NT2/D1 (cell line): Measurements from ENCODE around the gene PRKCH.

ENCODE experiments used
- SUZ12 ChIP-seq: IDR thresholded peaks from 2 replicates; pipeline ENCODE4 v1.6.1; 2011; ENCODE audit not compliant: insufficient read length, insufficient read depth; ENCODE audit errors: extremely low read depth
- YY1 ChIP-seq: IDR thresholded peaks from 2 replicates; pipeline ENCODE4 v1.6.1; 2011; ENCODE audit not compliant: insufficient read length, insufficient read depth
- ZNF274 ChIP-seq: IDR thresholded peaks from 2 replicates; pipeline ENCODE4 v1.6.1; 2011; ENCODE audit warnings: mild to moderate bottlenecking, low read depth, low read length

DNA sequence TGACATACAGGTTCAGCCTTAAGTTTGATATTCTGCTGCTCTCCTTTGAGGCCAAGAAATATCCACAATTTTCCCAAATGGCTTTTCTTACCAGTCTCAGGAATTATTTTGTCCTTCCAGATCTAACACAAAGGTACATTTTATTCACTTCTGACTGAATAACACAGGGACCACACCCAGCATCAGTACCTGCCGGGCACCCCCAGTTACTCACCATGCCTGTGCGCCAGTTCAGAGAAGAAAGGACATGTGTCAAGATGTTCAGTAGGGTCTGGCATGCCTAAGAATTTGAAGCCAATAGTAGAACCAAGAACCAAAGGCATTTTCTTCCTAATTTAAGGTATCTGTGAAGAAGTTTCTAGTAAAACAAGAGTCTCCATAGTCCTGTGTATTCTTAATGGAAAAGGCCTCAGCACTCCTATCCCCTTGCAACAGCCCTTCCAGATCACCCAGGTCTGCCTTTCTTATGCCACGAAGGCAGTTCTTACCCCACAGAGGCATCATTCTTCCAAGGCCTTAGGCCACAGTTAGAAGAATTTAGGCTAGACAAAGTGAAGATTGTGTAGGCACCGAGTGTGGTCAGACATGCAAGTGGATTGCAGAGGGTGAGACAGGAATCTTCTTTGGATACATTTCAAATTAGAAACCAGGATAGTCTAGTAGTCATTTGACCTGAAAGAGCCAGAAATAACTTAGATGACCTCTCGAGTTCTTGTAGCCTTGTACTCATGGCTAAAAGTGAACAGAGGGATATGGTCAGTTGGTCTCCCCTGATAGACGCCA is 233.9 kb downstream of the PRKCH start:
- TF ChIP-seq YY1 (no peak), ZNF274 (no peak), SUZ12 (no peak)
